GM23338 (cell line): Measurements from ENCODE around the gene CREBL2. TPM values are rescaled to one million over a fixed set of nuclear protein-coding genes. Genes with fewer than 3 reads are reported as not detected.
A peak's percentile ranks its signal among the peaks of the same experiment; 100 is the strongest.

Experiments used
- ATAC-seq: fragments of 200-7000 bp; cut with Tn5 transposase; 3 replicates; pipeline ENCODE4 v1.9.1; 2020
- DNase-seq: peaks from one replicate; pipeline ENCODE4 v3.0.0-alpha.2; 2015; ENCODE audit warnings: low spot score
- H2AFZ ChIP-seq: fragments of 200-600 bp; sonication (generic); 2 replicates; pipeline ENCODE4 v1.8.0; 2016; ENCODE audit warnings: antibody characterized with exemption, mild to moderate bottlenecking, moderate library complexity
- H3F3A ChIP-seq: fragments of 200-600 bp; sonication (generic); replicated peaks from 2 replicates; pipeline ENCODE4 v1.8.0; 2017; ENCODE audit warnings: antibody characterized with exemption, mixed run types, low read depth
- H3K27ac ChIP-seq: fragments of 200-600 bp; sonication (generic); 2 replicates; pipeline ENCODE4 v1.6.1; 2016; ENCODE audit warnings: low read depth
- H3K27me3 ChIP-seq: fragments of 200-600 bp; sonication (generic); 2 replicates; pipeline ENCODE4 v1.8.0; 2016; ENCODE audit warnings: mild to moderate bottlenecking, mixed run types, moderate library complexity; ENCODE audit not compliant: insufficient read depth
- H3K36me3 ChIP-seq: fragments of 200-600 bp; sonication (generic); 2 replicates; pipeline ENCODE4 v1.8.0; 2016; ENCODE audit warnings: mild to moderate bottlenecking; ENCODE audit not compliant: insufficient read depth
- H3K4me1 ChIP-seq: fragments of 200-600 bp; sonication (generic); 2 replicates; pipeline ENCODE4 v1.8.0; 2016; ENCODE audit warnings: mild to moderate bottlenecking, moderate library complexity; ENCODE audit not compliant: insufficient read depth
- H3K4me2 ChIP-seq: fragments of 200-600 bp; sonication (generic); 2 replicates; pipeline ENCODE4 v1.7.1; 2017; ENCODE audit warnings: mixed run types
- H3K4me3 ChIP-seq: fragments of 200-600 bp; sonication (generic); 2 replicates; pipeline ENCODE4 v1.6.1; 2016; ENCODE audit warnings: mixed run types
- H3K79me2 ChIP-seq: fragments of 200-600 bp; sonication (generic); replicated peaks from 2 replicates; pipeline ENCODE4 v1.8.0; 2017; ENCODE audit warnings: mild to moderate bottlenecking; ENCODE audit not compliant: insufficient read depth
- H3K9me2 ChIP-seq: fragments of 200-600 bp; sonication (generic); 2 replicates; pipeline ENCODE4 v1.8.0; 2017; ENCODE audit not compliant: insufficient read depth
- H4K20me1 ChIP-seq: fragments of 200-600 bp; sonication (generic); replicated peaks from 2 replicates; pipeline ENCODE4 v1.8.0; 2017; ENCODE audit warnings: mild to moderate bottlenecking; ENCODE audit not compliant: insufficient read depth
- H3K27ac Mint-ChIP-seq: 2 replicates; pipeline ENCODE4 v1.8.0; 2020; ENCODE audit warnings: inconsistent platforms, mild to moderate bottlenecking, moderate library complexity, mixed read lengths
- H3K27me3 Mint-ChIP-seq: 3 replicates; pipeline ENCODE4 v1.8.0; 2022; ENCODE audit warnings: low read depth, mild to moderate bottlenecking, moderate library complexity, mixed read lengths, inconsistent platforms; ENCODE audit not compliant: insufficient read depth, poor library complexity
- H3K36me3 Mint-ChIP-seq: 3 replicates; pipeline ENCODE4 v1.8.0; 2021; ENCODE audit warnings: low read depth, mild to moderate bottlenecking, inconsistent platforms, moderate library complexity, mixed read lengths
- H3K4me1 Mint-ChIP-seq: 3 replicates; pipeline ENCODE4 v1.8.0; 2020; ENCODE audit warnings: mild to moderate bottlenecking, inconsistent platforms, mixed read lengths
- H3K4me3 Mint-ChIP-seq: 3 replicates; pipeline ENCODE4 v1.8.0; 2021; ENCODE audit warnings: moderate library complexity, mild to moderate bottlenecking, inconsistent platforms, mixed read lengths
- H3K9me3 Mint-ChIP-seq: 3 replicates; pipeline ENCODE4 v1.8.0; 2020; ENCODE audit warnings: moderate library complexity, mild to moderate bottlenecking, inconsistent platforms, mixed read lengths
- CREB1 ChIP-seq: fragments of 250-450 bp; sonication (Bioruptor Pico); IDR thresholded peaks from 2 replicates; pipeline ENCODE4 v1.5.0; 2020; ENCODE audit warnings: low read depth, mild to moderate bottlenecking, moderate library complexity
- CTCF ChIP-seq, 2 experiments: fragments of 200-600 bp in 1 of 2; sonication (generic) in 1 of 2; conservative IDR thresholded peaks; 2 replicates each; pipeline versions ENCODE4 v1.5.1 to v1.6.1; 2016 to 2017; ENCODE audit warnings: antibody characterized with exemption in 2 of 2, low read depth in 2 of 2, mild to moderate bottlenecking in 2 of 2, moderate library complexity in 1 of 2
- ETS1 ChIP-seq: IDR thresholded peaks from 2 replicates; pipeline ENCODE4 v1.6.1; 2016; ENCODE audit warnings: antibody characterized with exemption
- EZH2 ChIP-seq: fragments of 200-600 bp; sonication (generic); IDR thresholded peaks from one replicate; pipeline ENCODE4 v1.8.0; 2017; ENCODE audit warnings: antibody characterized with exemption, mild to moderate bottlenecking, low read depth; ENCODE audit not compliant: unreplicated experiment
- EZH2phosphoT487 ChIP-seq: fragments of 200-600 bp; sonication (generic); IDR thresholded peaks from one replicate; pipeline ENCODE4 v1.8.1; 2018; ENCODE audit warnings: antibody characterized with exemption; ENCODE audit not compliant: unreplicated experiment
- JUNB ChIP-seq: IDR thresholded peaks from one replicate; pipeline ENCODE4 v1.6.1; 2016; ENCODE audit warnings: antibody characterized with exemption; ENCODE audit not compliant: unreplicated experiment
- NANOG ChIP-seq: IDR thresholded peaks from 2 replicates; pipeline ENCODE4 v1.6.1; 2016; ENCODE audit warnings: antibody characterized with exemption, borderline replicate concordance
- POLR2AphosphoS5 ChIP-seq: IDR thresholded peaks from 2 replicates; pipeline ENCODE4 v1.6.1; 2016; ENCODE audit warnings: antibody characterized with exemption, low read depth
- REST ChIP-seq: IDR thresholded peaks from one replicate; pipeline ENCODE4 v1.6.1; 2018; ENCODE audit warnings: antibody characterized with exemption; ENCODE audit not compliant: unreplicated experiment
- STAT1 ChIP-seq: IDR thresholded peaks from one replicate; pipeline ENCODE4 v1.6.1; 2016; ENCODE audit warnings: antibody characterized with exemption; ENCODE audit not compliant: unreplicated experiment
- ZNF114 ChIP-seq: fragments of 250-450 bp; sonication (Bioruptor Pico); IDR thresholded peaks from 2 replicates; pipeline ENCODE4 v1.5.0; 2020; ENCODE audit warnings: mild to moderate bottlenecking, moderate library complexity
- ZNF331 ChIP-seq: fragments of 250-450 bp; sonication (Bioruptor Pico); IDR thresholded peaks from 2 replicates; pipeline ENCODE4 v1.5.0; 2020; ENCODE audit warnings: low read depth, mild to moderate bottlenecking, moderate library complexity
- ZNF462 ChIP-seq: fragments of 250-450 bp; sonication (Bioruptor Pico); IDR thresholded peaks from 2 replicates; pipeline ENCODE4 v1.5.0; 2020; ENCODE audit warnings: mild to moderate bottlenecking, moderate library complexity
- polyA plus RNA-seq: library from polyadenylated mRNA; unstranded; fragments of >200 nt; fragmentation: Nextera tagmentation; extraction: Ambion mirVana; gene quantifications from 2 replicates; pipeline ENCODE4 v1.2.1, GENCODE V29; 2016
- total RNA-seq: library from RNA; depleted of rRNA; stranded (reverse); fragments of >200 nt; shearing (Covaris generic); gene quantifications from 2 replicates; pipeline ENCODE4 v1.2.3, GENCODE V29; 2014

The CREBL2 gene
- total and polyA plus RNA-seq, 2 experiments from 2014 or later: 9.0 to 21.6 TPM

GRCh38 chr12:12624498-12624992 is 12.9 kb downstream of the CREBL2 start:
- peaks cover 9% of the 10 kb centered on the region for H3K27me3 Mint-ChIP-seq
- H3K4me3 Mint-ChIP-seq: no peak overlapping the region
- no peaks in the 10 kb centered on the region for H4K20me1 ChIP-seq
- H3K36me3 Mint-ChIP-seq: peaks cover 20% of the 10 kb centered on the region
- H3K27ac ChIP-seq: no peak overlapping the region
- no peaks in the 10 kb centered on the region for H3K36me3 ChIP-seq
- H3K4me1 ChIP-seq: no peaks in the 10 kb centered on the region
- DNase-seq (no peak), ATAC-seq (no peak; the same call in 2 of the 3 replicates)
- H3K27ac Mint-ChIP-seq: peak overlapping the region; percentile 33; the same call in 1 of the 2 replicates
- H3K9me3 Mint-ChIP-seq: peaks cover 7% of the 10 kb centered on the region
- no peak overlapping the region for H3K4me2 ChIP-seq
- TF ChIP-seq CTCF (conservative IDR thresholded peaks at IDR 0.05; ENCODE audit: low read depth in 2 of 2): no peak
- no peak for TF ChIP-seq ZNF462 (CRISPR knock-in tag)
- TF ChIP-seq ZNF114: no peak
- TF ChIP-seq ZNF331 (CRISPR knock-in tag): no peak
- TF ChIP-seq EZH2phosphoT487: no peak
- TF ChIP-seq STAT1: no peak
- no peak for TF ChIP-seq NANOG
- TF ChIP-seq EZH2: no peak
- no peak for TF ChIP-seq CREB1 (CRISPR knock-in tag)
- no peak for TF ChIP-seq ETS1
- no peak for TF ChIP-seq REST
- TF ChIP-seq POLR2AphosphoS5: no peak
- no peak for TF ChIP-seq JUNB
- no peaks in the 10 kb centered on the region for H3F3A ChIP-seq
- no peak overlapping the region for H2AFZ ChIP-seq
- peaks cover 6% of the 10 kb centered on the region for H3K79me2 ChIP-seq
- no peak overlapping the region for H3K4me3 ChIP-seq
- no peaks in the 10 kb centered on the region for H3K9me2 ChIP-seq
- peaks cover 2% of the 10 kb centered on the region; the same call in 2 of the 3 replicates for H3K4me1 Mint-ChIP-seq
- H3K27me3 ChIP-seq: no peaks in the 10 kb centered on the region
